ENCODE results near the gene TIPARP. TPM values are rescaled to one million over a fixed set of nuclear protein-coding genes. Genes with fewer than 3 reads are reported as not detected.

The TIPARP gene
- total RNA-seq, 1 experiment from 2014 or later, result 35.0 TPM

- Histone ChIP-seq H3K36me3 (ENCODE audit: low read depth) (no peaks in the 10 kb centered on the region), H3K79me2 (ENCODE audit: low read depth) (no peaks in the 10 kb centered on the region), H3K9me2 (ENCODE audit: insufficient read depth) (no peaks in the 10 kb centered on the region), H3K27me3 (ENCODE audit: insufficient read depth, low read depth) (no peaks in the 10 kb centered on the region), H3K4me1 (replicated peaks; ENCODE audit: insufficient read depth) (no peaks in the 10 kb centered on the region), H3F3A (ENCODE audit: insufficient read depth, low read depth) (no peaks in the 10 kb centered on the region), H2AFZ (no peak overlapping the region), H3K4me3 (no peak overlapping the region), H3K4me2 (no peak overlapping the region), H4K20me1 (ENCODE audit: insufficient read depth) (no peaks in the 10 kb centered on the region), H3K9me3 (ENCODE audit: insufficient read depth, low read depth) (0 out of 2 replicates have a peak, but pooled peaks cover 11% of the 10 kb centered on the region), H3K27ac (no peak overlapping the region)
- BruUV-seq (replicated peaks), result no TSS peak
- DNase-seq, result no peak
- TF ChIP-seq EZH2 (IDR thresholded peaks at IDR 0.05; ENCODE audit: low read depth), result no peak
- TF ChIP-seq CTCF (conservative IDR thresholded peaks at IDR 0.05), result no peak
- ChIA-PET POLR2A (ENCODE audit: unreplicated experiment) (no interaction called here), CTCF (no interaction called here)
- intact Hi-C loops (cut with micrococcal nuclease; ENCODE audit: unreplicated experiment), result no loop called here
Measured at GRCh38 chr3:156745766-156746165, 71.4 kb downstream of the TIPARP start.

DNA sequence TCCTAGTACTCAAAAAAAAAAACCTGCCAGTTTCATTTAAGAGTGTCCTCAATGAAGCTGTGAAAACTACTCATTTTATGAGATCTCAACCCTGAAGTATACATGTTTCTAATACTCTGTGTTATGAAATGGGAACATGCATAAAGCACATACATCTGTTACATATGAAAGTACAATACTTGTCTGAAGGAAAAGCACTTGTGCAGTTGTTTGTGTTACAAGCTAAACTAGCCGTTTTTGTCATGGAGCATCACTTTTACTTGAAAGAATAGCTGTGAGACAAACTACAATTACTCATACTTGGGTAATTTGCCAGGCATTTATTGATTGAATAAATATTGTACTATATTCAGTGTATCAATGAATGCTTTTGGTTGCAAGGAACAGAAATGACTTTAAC is 72.7 kb downstream of the TIPARP start:
- ChIA-PET CTCF (no interaction called here), POLR2A (ENCODE audit: unreplicated experiment) (no interaction called here)
- Histone ChIP-seq H2AFZ (no peak overlapping the region), H4K20me1 (ENCODE audit: insufficient read depth) (no peaks in the 10 kb centered on the region), H3K79me2 (ENCODE audit: low read depth) (no peaks in the 10 kb centered on the region), H3K27me3 (ENCODE audit: insufficient read depth, low read depth) (no peaks in the 10 kb centered on the region), H3K4me3 (no peak overlapping the region), H3K4me2 (no peak overlapping the region), H3K36me3 (ENCODE audit: low read depth) (no peaks in the 10 kb centered on the region), H3K27ac (no peak overlapping the region), H3K9me3 (ENCODE audit: insufficient read depth, low read depth) (0 out of 2 replicates have a peak, but pooled peaks cover 11% of the 10 kb centered on the region), H3K4me1 (replicated peaks; ENCODE audit: insufficient read depth) (no peaks in the 10 kb centered on the region), H3F3A (ENCODE audit: insufficient read depth, low read depth) (no peaks in the 10 kb centered on the region), H3K9me2 (ENCODE audit: insufficient read depth) (no peaks in the 10 kb centered on the region)
- no TSS peak for BruUV-seq (replicated peaks)
- TF ChIP-seq CTCF (conservative IDR thresholded peaks at IDR 0.05) (no peak), EZH2 (IDR thresholded peaks at IDR 0.05; ENCODE audit: low read depth) (no peak)
- no peak for DNase-seq
- intact Hi-C loops (cut with micrococcal nuclease; ENCODE audit: unreplicated experiment), result no loop called here

- Histone ChIP-seq H3K27me3 (ENCODE audit: insufficient read depth, low read depth) (no peaks in the 10 kb centered on the region), H4K20me1 (ENCODE audit: insufficient read depth) (no peaks in the 10 kb centered on the region), H3K79me2 (ENCODE audit: low read depth) (no peaks in the 10 kb centered on the region), H3K9me3 (ENCODE audit: insufficient read depth, low read depth) (0 out of 2 replicates have a peak, but pooled peaks cover 11% of the 10 kb centered on the region), H3K9me2 (ENCODE audit: insufficient read depth) (no peaks in the 10 kb centered on the region), H3K4me2 (no peak overlapping the region), H3K4me3 (no peak overlapping the region), H3K36me3 (ENCODE audit: low read depth) (no peaks in the 10 kb centered on the region), H3F3A (ENCODE audit: insufficient read depth, low read depth) (no peaks in the 10 kb centered on the region), H3K27ac (no peak overlapping the region), H3K4me1 (replicated peaks; ENCODE audit: insufficient read depth) (no peaks in the 10 kb centered on the region), H2AFZ (no peak overlapping the region)
- POLR2A ChIA-PET (ENCODE audit: unreplicated experiment), result no interaction called here
- intact Hi-C loops (cut with micrococcal nuclease; ENCODE audit: unreplicated experiment), result no loop called here
- BruUV-seq (replicated peaks), result no TSS peak
- no peak for DNase-seq
- CTCF ChIA-PET, result no interaction called here
- no peak for TF ChIP-seq CTCF (conservative IDR thresholded peaks at IDR 0.05)
- no peak for TF ChIP-seq EZH2 (IDR thresholded peaks at IDR 0.05; ENCODE audit: low read depth)
Measured at GRCh38 chr3:156749244-156749643, 74.9 kb downstream of the TIPARP start.
